Measurements from ENCODE around the gene SLC2A9. TPM values are rescaled to one million over a fixed set of nuclear protein-coding genes. Genes with fewer than 3 reads are reported as not detected.

The SLC2A9 gene
- total and polyA plus RNA-seq, 2 donors (not counting 3 experiments of a cell fraction or from before 2014, with no cell fraction given) = 1.6 to 1.8 TPM

- Histone ChIP-seq H3K36me3 (ENCODE audit: control insufficient read depth in 2 of 2, extremely low read depth in 1 of 2, insufficient read depth in 2 of 2, low read length in 2 of 2) (no peaks in the 10 kb centered on the region), H3K9ac (replicated peaks; ENCODE audit: extremely low read depth, insufficient read depth, low read length) (no peak overlapping the region), H3K27ac (ENCODE audit: insufficient read depth, low read depth, low read length) (no peak overlapping the region), H2AFZ (ENCODE audit: low read depth, low read length) (no peak overlapping the region), H3K4me3 (replicated peaks in 1 of 3; ENCODE audit: insufficient read depth in 1 of 3, low read depth in 1 of 3, low read length in 3 of 3) (no peak overlapping the region), H4K20me1 (replicated peaks; ENCODE audit: control insufficient read depth, extremely low read depth, insufficient read depth, low read length) (no peaks in the 10 kb centered on the region), H3K9me1 (replicated peaks; ENCODE audit: control insufficient read depth, extremely low read depth, insufficient read depth, low read length) (no peaks in the 10 kb centered on the region), H3K4me2 (ENCODE audit: insufficient read depth, low read length) (no peak overlapping the region), H3K79me2 (ENCODE audit: control insufficient read depth, insufficient read depth, low read length) (no peaks in the 10 kb centered on the region), H3K9me3 (replicated peaks; ENCODE audit: control insufficient read depth, insufficient read depth, low read length) (no peaks in the 10 kb centered on the region), H3K27me3 (ENCODE audit: control insufficient read depth in 2 of 2, insufficient read depth in 2 of 2, low read length in 2 of 2) (no peaks in the 10 kb centered on the region), H3K4me1 (ENCODE audit: control insufficient read depth, extremely low read depth, insufficient read depth, low read length) (no peaks in the 10 kb centered on the region)
- ChIA-PET CTCF (no interaction called here), POLR2A (no interaction called here)
- dilution Hi-C loops (cut with MboI; ENCODE audit: extremely low pct_ligation_motif_present, low sequenced_read_pairs) (no loop called here), intact Hi-C loops (cut with micrococcal nuclease) (no loop called here)
- DNase-seq (ENCODE audit: low read depth, low spot score) (no peak), FAIRE-seq (no peak)
- BruUV-seq (replicated peaks) = no TSS peak
- no peak for TF ChIP-seq POLR2A (IDR thresholded peaks at IDR 0.05; ENCODE audit: low read depth, low read length)
- no peak for TF ChIP-seq EZH2 (IDR thresholded peaks at IDR 0.05; ENCODE audit: borderline replicate concordance, low read depth, low read length, severe bottlenecking)
- TF ChIP-seq POLR2AphosphoS5 (IDR thresholded peaks at IDR 0.05; ENCODE audit: insufficient read depth, low read depth, low read length) = no peak
- TF ChIP-seq MYC (IDR thresholded peaks at IDR 0.05; ENCODE audit: low read depth, low read length) = no peak
- TF ChIP-seq FOS (IDR thresholded peaks at IDR 0.05; ENCODE audit: borderline replicate concordance, insufficient read depth, low read length) = no peak
- no peak for TF ChIP-seq MAX (IDR thresholded peaks at IDR 0.05; ENCODE audit: insufficient read depth, insufficient read length)
- TF ChIP-seq CTCF (IDR thresholded peaks at IDR 0.05; ENCODE audit: extremely low read depth in 1 of 2, insufficient read depth in 1 of 2, low read depth in 1 of 2, low read length in 2 of 2) = no peak
Measured at GRCh38 chr4:9841072-9841471, 180.2 kb downstream of the SLC2A9 start.
